ENCODE measurements around the gene KIAA1755.

- TF ChIP-seq CTCF (IDR thresholded peaks at IDR 0.05; ENCODE audit: low read depth, low read length) (no peak), EZH2phosphoT487 (IDR thresholded peaks at IDR 0.05; ENCODE audit: low read depth) (no peak)
Measured at GRCh38 chr20:38302786-38303185, 42.3 kb upstream of the KIAA1755 start.
